ENCODE data around the gene BCL2L12.
"Not testable (repeated sequence)": the region's sequence is repeated elsewhere in the genome, so short reads cannot be mapped to it uniquely, and the experiment has no call there.

BCL2L12 gene
- 6.8 to 9.0 reads per million in 2 donors for total RNA-seq

GRCh38 chr19:49665351-49666119, at the start of gene BCL2L12, which contains the start of gene IRF3:
Gene BCL2L12, plus strand, starts transcription at chr19:49665933. Its CDS starts 760 bp downstream, at chr19:49666693.
Gene IRF3, minus strand, starts transcription at chr19:49665857. Its CDS starts 1,019 bp downstream, at chr19:49664838.
- DNase-seq = peak; percentile 85

DNA sequence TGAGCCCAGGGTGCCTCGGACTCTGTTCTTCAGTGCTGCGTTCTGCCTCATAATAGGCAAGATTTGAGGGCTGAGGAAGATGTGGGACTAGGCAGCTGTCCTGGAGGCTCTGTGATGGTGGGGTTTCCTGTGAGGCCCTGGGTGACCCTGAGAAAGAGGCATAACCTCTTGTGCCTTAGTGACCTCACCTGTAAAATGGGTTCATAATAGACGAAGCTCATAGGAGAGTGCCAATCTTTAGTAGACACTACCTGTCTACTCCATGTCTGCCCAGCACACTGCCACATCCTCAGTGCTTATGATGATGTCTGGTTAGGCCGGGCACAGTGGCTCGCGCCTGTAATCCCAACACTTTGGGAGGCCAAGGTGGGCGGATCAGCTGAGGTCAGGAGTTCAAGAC, 49.2 kb upstream of the BCL2L12 start:
- DNase-seq = no peak

DNA sequence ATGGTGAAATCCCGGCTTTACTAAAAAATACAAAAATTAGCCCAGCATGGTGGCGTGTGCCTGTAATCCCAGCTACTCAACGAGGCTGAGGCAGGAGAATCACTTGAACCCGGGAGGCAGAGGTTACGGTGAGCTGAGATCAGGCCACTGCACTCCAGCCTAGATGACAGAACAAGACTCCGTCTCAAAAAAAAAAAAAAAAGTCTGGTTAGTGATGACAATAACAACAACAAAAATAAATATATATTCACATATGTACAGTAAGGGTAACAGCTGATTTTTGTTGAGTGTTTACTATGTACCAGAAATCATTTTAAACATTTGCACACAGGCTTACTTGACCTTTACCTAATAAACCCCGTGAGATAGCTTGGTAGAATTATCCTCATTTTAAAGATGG, 48.8 kb upstream of the BCL2L12 start:
- DNase-seq = no peak

DNA sequence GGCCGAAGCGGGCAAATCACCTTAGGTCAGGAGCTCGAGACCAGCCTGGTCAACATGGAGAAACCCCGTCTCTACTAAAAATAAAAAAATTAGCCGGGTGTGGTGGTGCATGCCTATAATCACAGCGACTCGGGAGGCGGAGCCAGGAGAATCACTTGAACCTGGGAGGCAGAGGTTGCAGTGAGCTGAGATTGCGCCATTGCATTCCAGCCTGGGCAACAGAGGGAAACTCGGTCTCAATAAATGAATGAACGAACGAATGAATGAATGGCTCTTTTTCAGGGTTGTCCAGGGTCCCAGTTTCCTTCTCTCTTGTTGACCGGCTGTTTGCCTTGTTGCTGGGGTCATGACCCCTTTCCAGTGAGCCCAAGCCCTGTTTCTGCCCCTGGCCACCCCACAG, 47.9 kb upstream of the BCL2L12 start:
- DNase-seq = not testable (repeated sequence)

DNA sequence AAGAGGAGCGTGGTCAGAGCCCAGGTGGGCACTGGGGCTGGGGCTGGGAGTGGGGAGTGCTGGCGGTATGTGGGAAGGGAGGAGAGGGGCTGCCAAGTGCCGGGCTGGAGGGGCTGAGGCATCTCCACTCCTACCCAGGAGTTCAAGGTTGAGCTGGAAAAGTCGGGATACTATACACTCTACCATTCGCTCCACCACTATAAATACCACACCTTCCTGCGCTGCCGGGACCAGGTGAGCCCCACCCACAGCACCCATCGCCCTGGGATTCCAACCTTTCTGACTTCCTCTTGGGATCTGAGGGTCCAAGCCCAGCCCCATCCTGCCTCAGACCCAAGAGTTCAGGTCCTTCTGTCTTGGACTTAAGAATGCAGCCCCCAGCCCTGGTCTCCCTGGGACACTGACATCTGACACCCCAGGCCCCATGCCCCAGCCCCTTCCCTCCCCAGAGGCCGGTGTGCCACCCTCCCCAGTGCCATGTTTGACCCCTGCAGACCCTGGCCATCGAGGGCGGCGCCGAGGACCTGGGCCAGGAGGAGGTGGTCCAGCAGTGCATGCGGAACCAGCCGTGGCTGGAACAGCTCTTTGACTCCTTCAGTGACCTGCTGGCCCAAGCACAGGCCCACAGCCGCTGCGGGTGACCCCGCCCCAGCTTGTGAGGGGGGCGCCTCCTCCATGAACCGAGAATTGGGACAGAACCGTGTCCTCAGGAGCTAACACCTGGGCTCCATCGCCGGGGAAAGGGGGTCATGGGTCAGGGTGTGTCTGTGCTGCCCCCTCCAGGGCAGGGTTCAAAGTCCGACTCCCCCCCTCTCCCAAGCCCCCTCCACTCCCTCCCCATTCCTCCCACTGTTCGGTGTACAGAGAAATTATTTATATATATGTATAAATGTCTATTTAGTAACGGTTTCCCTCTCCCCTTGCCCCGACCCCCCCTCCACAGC, 40.5 kb upstream of the BCL2L12 start:
- DNase-seq = no peak

DNA sequence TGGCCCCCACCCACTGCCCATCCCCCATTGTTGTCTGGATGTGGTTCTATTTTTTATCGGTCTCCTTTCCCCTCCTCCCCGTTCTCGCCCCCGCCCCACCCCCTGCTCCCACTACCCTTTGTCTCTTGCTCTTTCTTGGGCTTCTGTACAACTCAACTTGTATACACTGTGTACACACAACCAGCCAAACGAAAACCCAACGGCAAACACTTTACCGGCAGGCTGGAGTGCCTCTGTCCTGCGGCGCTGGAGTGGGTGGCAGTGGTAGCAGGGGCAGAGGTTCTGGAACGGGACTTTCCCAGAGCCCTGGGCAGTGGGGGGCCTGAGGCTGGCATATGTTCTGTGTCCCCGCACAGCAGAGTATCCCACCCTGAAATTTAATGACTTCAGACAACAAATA, 39.5 kb upstream of the BCL2L12 start:
- no peak for DNase-seq

- no peak for DNase-seq
Observed at GRCh38 chr19:49629659-49630058, 36.1 kb upstream of the BCL2L12 start.

DNA sequence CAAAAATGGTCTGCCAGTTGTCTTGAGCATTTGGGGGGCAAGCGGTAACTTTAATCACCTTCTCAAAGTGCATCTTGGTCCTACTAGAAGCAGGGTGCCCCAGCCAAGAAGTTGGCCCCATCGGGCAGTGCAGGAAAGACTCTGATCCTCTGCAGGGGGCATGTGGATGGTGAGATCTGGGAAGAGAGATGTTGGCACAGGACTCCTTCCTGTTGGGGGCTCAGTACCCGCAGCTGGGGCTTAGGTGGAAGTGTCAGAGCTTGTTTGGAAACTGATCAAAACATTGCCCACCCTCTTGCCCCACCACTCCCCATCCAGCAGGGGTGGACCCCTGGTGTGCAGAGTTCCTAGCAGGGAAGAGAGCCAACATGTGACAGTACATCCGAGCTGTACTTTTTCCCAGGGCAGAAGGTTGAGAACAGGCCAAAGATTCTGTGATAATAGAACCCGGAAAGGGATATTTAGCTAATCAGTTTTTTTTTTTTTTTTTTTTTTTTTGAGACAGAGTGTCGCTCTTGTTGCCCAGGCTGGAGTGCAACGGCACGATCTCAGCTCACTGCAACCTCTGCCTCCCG, 34.6 kb upstream of the BCL2L12 start:
- DNase-seq = no peak

GRCh38 chr19:49631610-49632192, 34.0 kb upstream of the BCL2L12 start:
- no peak for DNase-seq

DNA sequence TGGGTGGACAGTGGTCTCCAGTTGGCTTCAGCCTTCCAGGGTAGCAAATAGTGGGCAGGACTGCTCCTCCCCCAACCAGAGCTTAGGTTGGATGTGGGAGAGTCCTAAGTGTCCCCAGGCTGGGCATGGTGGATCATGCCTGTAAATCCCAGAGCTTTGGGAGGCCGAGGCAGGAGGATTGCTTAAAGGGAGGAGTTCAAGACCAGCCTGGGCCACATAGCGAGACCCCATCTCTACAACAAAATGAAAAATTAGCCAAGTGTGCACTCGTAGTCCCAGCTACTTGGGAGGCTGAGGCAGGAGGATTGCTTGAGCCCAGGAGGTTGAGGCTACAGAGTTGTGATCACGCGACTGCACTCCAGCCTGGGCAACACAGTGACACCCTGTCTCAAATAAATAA, 33.2 kb upstream of the BCL2L12 start:
- DNase-seq = no peak

DNA sequence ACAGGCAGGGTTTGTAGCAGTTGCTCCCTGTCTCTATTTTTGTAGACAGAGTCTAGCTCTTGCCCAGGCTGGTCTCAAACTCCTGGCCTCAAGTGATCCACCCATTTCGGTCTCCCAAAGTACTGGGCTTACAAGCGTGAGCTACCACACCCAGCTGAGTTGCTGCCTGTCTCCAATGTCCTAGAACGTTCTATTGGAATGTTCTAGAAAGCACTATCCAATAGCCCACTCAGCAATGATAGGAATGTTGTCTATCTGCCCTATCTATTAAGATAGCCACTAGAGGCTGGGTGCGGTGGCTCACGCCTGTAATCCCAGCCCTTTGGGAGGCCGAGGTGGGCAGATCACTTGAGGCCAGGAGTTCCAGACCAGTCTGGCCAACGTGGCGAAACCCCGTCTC, 32.5 kb upstream of the BCL2L12 start:
- not testable (repeated sequence) for DNase-seq

- DNase-seq = no peak
Observed at GRCh38 chr19:49635530-49636232, 30.1 kb upstream of the BCL2L12 start.

GRCh38 chr19:49636233-49636932, 29.4 kb upstream of the BCL2L12 start:
- no peak for DNase-seq

GRCh38 chr19:49637821-49638738, 27.7 kb upstream of the BCL2L12 start:
- DNase-seq = no peak

GRCh38 chr19:49639401-49640112, 26.2 kb upstream of the BCL2L12 start:
- no peak for DNase-seq

- peak; percentile 95 for DNase-seq
Observed at GRCh38 chr19:49640113-49640898, 25.4 kb upstream of the BCL2L12 start, which contains the start of gene RRAS. Gene RRAS, minus strand, starts transcription at chr19:49640143. Its CDS starts 45 bp downstream, at chr19:49640098.

GRCh38 chr19:49641688-49642491, 23.8 kb upstream of the BCL2L12 start, which contains the start of gene SCAF1:
Gene SCAF1, plus strand, starts transcription at chr19:49642209. Its CDS starts 2,818 bp downstream, at chr19:49645027.
- DNase-seq = peak; percentile 100

Data from activated gamma-delta T cell (primary cell).